IMR-90 (cell line): ENCODE measurements around the gene BAMBI. TPM values are rescaled to one million over a fixed set of nuclear protein-coding genes. Genes with fewer than 3 reads are reported as not detected.

Experiments
- ATAC-seq: fragments of 200-7000 bp; cut with Tn5 transposase; 2 replicates; pipeline ENCODE4 v1.9.1; 2020; ENCODE audit warnings: low read depth, mild to moderate bottlenecking, moderate library complexity
- BruUV-seq: library from RNA; stranded (reverse); fragments of 400-500 nt; replicated peaks from 2 replicates; lab custom pipeline; 2021; lab: Mats Ljungman, UMichigan
- CTCF ChIA-PET: fragments of 300-600 bp; formaldehyde crosslinking; extraction: SDS; loops from one replicate; lab custom pipeline; 2021; ENCODE audit warnings: antibody characterized with exemption; lab: Yijun Ruan, JAX
- POLR2A ChIA-PET: fragments of 300-600 bp; sonication (Branson Sonifier 250); formaldehyde crosslinking; loops from one replicate; lab custom pipeline; 2022; ENCODE audit warnings: antibody characterized with exemption; ENCODE audit not compliant: unreplicated experiment; lab: Charles Lee
- DNase-seq: peaks from one replicate; pipeline ENCODE4 v3.0.0; 2013
- H2AFZ ChIP-seq: replicated peaks from 2 replicates; pipeline ENCODE3; 2013; ENCODE audit warnings: low read length, mild to moderate bottlenecking; ENCODE audit not compliant: poor library complexity
- H2AK5ac ChIP-seq: 2 replicates; pipeline ENCODE4 v1.6.1; 2013; ENCODE audit warnings: low read depth, low read length, inconsistent platforms
- H2AK9ac ChIP-seq: replicated peaks from 2 replicates; pipeline ENCODE3; 2013; ENCODE audit warnings: mild to moderate bottlenecking, low read depth, low read length, moderate library complexity; ENCODE audit not compliant: poor library complexity
- H2BK120ac ChIP-seq: 2 replicates; pipeline ENCODE4 v1.6.1; 2013; ENCODE audit warnings: low read depth, low read length, inconsistent platforms
- H2BK15ac ChIP-seq: 3 replicates; pipeline ENCODE4 v1.6.1; 2013; ENCODE audit warnings: low read depth, low read length, inconsistent platforms
- H2BK20ac ChIP-seq: 2 replicates; pipeline ENCODE4 v1.6.1; 2013; ENCODE audit warnings: low read depth, mild to moderate bottlenecking, inconsistent platforms, low read length, moderate library complexity
- H2BK5ac ChIP-seq: 2 replicates; pipeline ENCODE4 v1.6.1; 2013; ENCODE audit warnings: mild to moderate bottlenecking, low read depth, low read length, inconsistent platforms; ENCODE audit not compliant: poor library complexity, severe bottlenecking
- H3K14ac ChIP-seq: replicated peaks from 2 replicates; pipeline ENCODE4 v1.6.1; 2013; ENCODE audit warnings: low read depth, low read length, inconsistent platforms
- H3K18ac ChIP-seq: 2 replicates; pipeline ENCODE4 v1.6.1; 2013; ENCODE audit warnings: low read depth, low read length, control low read depth
- H3K23ac ChIP-seq: 2 replicates; pipeline ENCODE4 v1.6.1; 2013; ENCODE audit warnings: low read depth, low read length, inconsistent platforms
- H3K27ac ChIP-seq: 2 replicates; pipeline ENCODE4 v1.5.1; 2013; ENCODE audit warnings: mild to moderate bottlenecking, control low read depth, low read length; ENCODE audit not compliant: insufficient read depth
- H3K27me3 ChIP-seq: 2 replicates; pipeline ENCODE4 v1.6.1; 2013; ENCODE audit warnings: low read length; ENCODE audit not compliant: control insufficient read depth, insufficient read depth
- H3K36me3 ChIP-seq: 2 replicates; pipeline ENCODE4 v1.6.1; 2013; ENCODE audit warnings: low read length, mixed read lengths; ENCODE audit not compliant: control insufficient read depth, insufficient read depth
- H3K4ac ChIP-seq: 2 replicates; pipeline ENCODE4 v1.6.1; 2013; ENCODE audit warnings: low read depth, low read length, inconsistent platforms
- H3K4me1 ChIP-seq: 2 replicates; pipeline ENCODE4 v1.6.1; 2013; ENCODE audit warnings: low read length, mixed read lengths; ENCODE audit not compliant: control insufficient read depth, insufficient read depth
- H3K4me2 ChIP-seq: 2 replicates; pipeline ENCODE4 v1.6.1; 2013; ENCODE audit warnings: low read depth, mild to moderate bottlenecking, control low read depth, low read length, moderate library complexity
- H3K4me3 ChIP-seq: 2 replicates; pipeline ENCODE4 v1.5.1; 2013; ENCODE audit warnings: low read depth, mild to moderate bottlenecking, control low read depth, low read length, moderate library complexity; ENCODE audit not compliant: insufficient read depth
- H3K56ac ChIP-seq: 2 replicates; pipeline ENCODE4 v1.6.1; 2013; ENCODE audit warnings: low read length, inconsistent platforms; ENCODE audit not compliant: insufficient read depth; ENCODE audit errors: extremely low read depth
- H3K79me1 ChIP-seq, 2 experiments: 2 replicates each; pipeline ENCODE4 v1.6.1; 2013; ENCODE audit warnings: low read length in 2 of 2, inconsistent platforms in 1 of 2, low read depth in 1 of 2
- H3K9ac ChIP-seq: 2 replicates; pipeline ENCODE4 v1.6.1; 2013; ENCODE audit warnings: low read depth, low read length, control low read depth
- H3K9me1 ChIP-seq: 2 replicates; pipeline ENCODE4 v1.6.1; 2013; ENCODE audit warnings: low read length, inconsistent platforms; ENCODE audit not compliant: insufficient read depth
- H3K9me3 ChIP-seq: 2 replicates; pipeline ENCODE4 v1.6.1; 2013; ENCODE audit warnings: low read length; ENCODE audit not compliant: control insufficient read depth, insufficient read depth
- H4K20me1 ChIP-seq: 2 replicates; pipeline ENCODE4 v1.6.1; 2013; ENCODE audit warnings: low read length, inconsistent platforms; ENCODE audit not compliant: insufficient read depth
- H4K5ac ChIP-seq: 2 replicates; pipeline ENCODE4 v1.6.1; 2013; ENCODE audit warnings: mild to moderate bottlenecking, low read depth, low read length, control low read depth
- H4K8ac ChIP-seq, 2 experiments: 2 replicates each; pipeline ENCODE4 v1.6.1; 2013; ENCODE audit warnings: low read depth in 2 of 2, low read length in 2 of 2, control low read depth in 1 of 2, inconsistent platforms in 1 of 2
- H4K91ac ChIP-seq: 2 replicates; pipeline ENCODE4 v1.6.1; 2013; ENCODE audit warnings: low read depth, low read length, inconsistent platforms; ENCODE audit not compliant: insufficient read depth
- BHLHE40 ChIP-seq: fragments of 150-350 bp; IDR thresholded peaks from 2 replicates; pipeline ENCODE4 v1.6.1; 2016; ENCODE audit warnings: mild to moderate bottlenecking, low read depth, low read length
- CEBPB ChIP-seq: IDR thresholded peaks from 2 replicates; pipeline ENCODE4 v1.6.1; 2012; ENCODE audit warnings: low read depth, low read length, improper control_type of control experiment
- CHD1 ChIP-seq: IDR thresholded peaks from 2 replicates; pipeline ENCODE4 v1.6.1; 2012; ENCODE audit warnings: low read depth, low read length, improper control_type of control experiment
- CTCF ChIP-seq: conservative IDR thresholded peaks from 2 replicates; pipeline ENCODE4 v1.5.1; 2012; ENCODE audit warnings: mild to moderate bottlenecking, low read depth, low read length, improper control_type of control experiment
- ELK1 ChIP-seq: fragments of 150-350 bp; IDR thresholded peaks from 2 replicates; pipeline ENCODE4 v1.6.1; 2016; ENCODE audit warnings: low read depth, mild to moderate bottlenecking, low read length, moderate library complexity, borderline replicate concordance
- FOS ChIP-seq: fragments of 150-350 bp; IDR thresholded peaks from 2 replicates; pipeline ENCODE4 v1.6.1; 2016; ENCODE audit warnings: low read depth, low read length
- MAZ ChIP-seq: IDR thresholded peaks from 2 replicates; pipeline ENCODE4 v1.6.1; 2012; ENCODE audit warnings: low read depth, mild to moderate bottlenecking, low read length, improper control_type of control experiment, moderate library complexity, borderline replicate concordance
- MXI1 ChIP-seq: IDR thresholded peaks from 2 replicates; pipeline ENCODE4 v1.6.1; 2012; ENCODE audit warnings: low read depth, mild to moderate bottlenecking, low read length, moderate library complexity, borderline replicate concordance
- NFE2L2 ChIP-seq: fragments of 150-350 bp; IDR thresholded peaks from 2 replicates; pipeline ENCODE4 v1.6.1; 2016; ENCODE audit warnings: low read depth, mild to moderate bottlenecking, low read length
- POLR2A ChIP-seq: IDR thresholded peaks from 2 replicates; pipeline ENCODE4 v1.6.1; 2012; ENCODE audit warnings: mild to moderate bottlenecking, low read depth, low read length
- RAD21 ChIP-seq: IDR thresholded peaks from 2 replicates; pipeline ENCODE4 v1.6.1; 2012; ENCODE audit warnings: low read length, improper control_type of control experiment
- RCOR1 ChIP-seq: IDR thresholded peaks from 2 replicates; pipeline ENCODE4 v1.6.1; 2012; ENCODE audit warnings: mild to moderate bottlenecking, low read length, improper control_type of control experiment; ENCODE audit not compliant: insufficient replicate concordance
- RFX5 ChIP-seq: IDR thresholded peaks from 2 replicates; pipeline ENCODE4 v1.8.0; 2012; ENCODE audit warnings: low read depth, mild to moderate bottlenecking, low read length, moderate library complexity
- SMC3 ChIP-seq: fragments of 150-350 bp; IDR thresholded peaks from 2 replicates; pipeline ENCODE4 v1.6.1; 2016; ENCODE audit warnings: low read depth, mild to moderate bottlenecking, antibody characterized with exemption, low read length, moderate library complexity
- USF2 ChIP-seq: fragments of 150-350 bp; IDR thresholded peaks from 2 replicates; pipeline ENCODE4 v1.6.1; 2017; ENCODE audit warnings: mild to moderate bottlenecking, antibody characterized with exemption, low read length, low read depth
- WGBS, 2 experiments: methylation state at CpG; one replicate each; pipeline versions ENCODE4 v1.1.5 to v1.1.7; 2013; ENCODE audit warnings: missing lambda C conversion rate in 2 of 2; ENCODE audit not compliant: insufficient read length in 1 of 2; ENCODE audit errors: extremely low coverage in 2 of 2; 5-methylcytosine and 5-hydroxymethylcytosine counted together
- dilution Hi-C: fragments of 300-500 bp; cut with HindIII; formaldehyde crosslinking; loops from one replicate; pipeline ENCODE4 v1.14.3; 2018; ENCODE audit warnings: low sequenced_read_pairs; ENCODE audit not compliant: unreplicated experiment
- in situ Hi-C: fragments of 300-500 bp; cut with MboI; formaldehyde crosslinking; loops from 3 replicates; pipeline ENCODE4 v1.14.3; 2019; ENCODE audit warnings: low sequenced_read_pairs, inconsistent platforms, mixed read lengths
- intact Hi-C: fragments of 100-400 bp; cut with micrococcal nuclease; formaldehyde crosslinking; loops from 2 replicates; pipeline ENCODE4 v1.10.0; 2022
- polyA plus RNA-seq, 3 experiments: library from polyadenylated mRNA; depleted of rRNA; stranded (reverse); fragments of >200 nt; gene quantifications; 2 replicates each; pipeline ENCODE4 v1.2.3, GENCODE V29; 2012; ENCODE audit warnings: low replicate concordance in 1 of 3
- total RNA-seq: library from RNA; depleted of rRNA; stranded (reverse); fragments of >200 nt; gene quantifications from 2 replicates; pipeline ENCODE4 v1.2.3, GENCODE V29; 2012

BAMBI gene
- total and polyA plus RNA-seq, 2 of the 4 experiments (the other 2 are of a cell fraction) = 14.4 to 19.4 TPM

GRCh38 chr10:28633750-28634149 lies 43.6 kb upstream of the BAMBI start:
- in situ Hi-C loops = no loop called here
- Histone ChIP-seq H3K27me3 (peaks cover 23% of the 10 kb centered on the region), H3K9me3 (no peaks in the 10 kb centered on the region), H3K27ac (no peak overlapping the region), H2AK5ac (no peak overlapping the region), H3K9ac (no peak overlapping the region), H4K8ac (no peak overlapping the region), H2BK120ac (no peak overlapping the region), H2BK15ac (no peak overlapping the region), H2AK9ac (no peak overlapping the region), H4K5ac (no peak overlapping the region), H3K4ac (no peak overlapping the region), H4K91ac (no peak overlapping the region), H3K36me3 (no peaks in the 10 kb centered on the region), H3K9me1 (no peaks in the 10 kb centered on the region), H3K23ac (no peak overlapping the region), H4K20me1 (no peaks in the 10 kb centered on the region), H3K18ac (no peak overlapping the region), H2BK20ac (no peak overlapping the region), H2BK5ac (no peak overlapping the region), H3K4me3 (no peak overlapping the region), H3K79me1 (no peaks in the 10 kb centered on the region), H3K4me2 (no peak overlapping the region), H3K14ac (no peak overlapping the region), H3K56ac (no peak overlapping the region), H3K4me1 (peaks cover 2% of the 10 kb centered on the region; the same call in 1 of the 2 replicates), H2AFZ (no peak overlapping the region)
- intact Hi-C loops = no loop called here
- CTCF ChIA-PET = no interaction called here
- dilution Hi-C loops = no loop called here
- BruUV-seq = no TSS peak
- POLR2A ChIA-PET = no interaction called here
- ATAC-seq (no peak; the same call in 1 of the 2 replicates), DNase-seq (no peak)
- no peak for TF ChIP-seq CHD1
- no peak for TF ChIP-seq SMC3
- no peak for TF ChIP-seq FOS
- TF ChIP-seq POLR2A = no peak
- no peak for TF ChIP-seq MXI1
- no peak for TF ChIP-seq RAD21
- no peak for TF ChIP-seq BHLHE40
- no peak for TF ChIP-seq USF2
- no peak for TF ChIP-seq RFX5
- TF ChIP-seq MAZ = no peak
- no peak for TF ChIP-seq ELK1
- no peak for TF ChIP-seq NFE2L2
- TF ChIP-seq RCOR1 = no peak
- TF ChIP-seq CTCF = no peak
- TF ChIP-seq CEBPB = no peak
- WGBS, 2 experiments = 73% methylated on average over 3 of the region's 6 CpGs; no CpG with 5 or more reads in 1 of the 2 experiments
